Measurements from ENCODE around the gene LAMB2.

LAMB2 gene

GRCh38 chr3:49132437-49133225 lies at the start of gene LAMB2:
TSS of gene LAMB2 (minus strand) at chr3:49133050. CDS start at chr3:49132867, 183 bp downstream.
- peak in 54 of 58 donors; percentile 8 to 73 (median 40) for DNase-seq

GRCh38 chr3:49181351-49181750 lies 48.5 kb upstream of the LAMB2 start:
- no peak for DNase-seq

GRCh38 chr3:49180116-49180515 lies 47.3 kb upstream of the LAMB2 start:
- DNase-seq, result no peak

DNA sequence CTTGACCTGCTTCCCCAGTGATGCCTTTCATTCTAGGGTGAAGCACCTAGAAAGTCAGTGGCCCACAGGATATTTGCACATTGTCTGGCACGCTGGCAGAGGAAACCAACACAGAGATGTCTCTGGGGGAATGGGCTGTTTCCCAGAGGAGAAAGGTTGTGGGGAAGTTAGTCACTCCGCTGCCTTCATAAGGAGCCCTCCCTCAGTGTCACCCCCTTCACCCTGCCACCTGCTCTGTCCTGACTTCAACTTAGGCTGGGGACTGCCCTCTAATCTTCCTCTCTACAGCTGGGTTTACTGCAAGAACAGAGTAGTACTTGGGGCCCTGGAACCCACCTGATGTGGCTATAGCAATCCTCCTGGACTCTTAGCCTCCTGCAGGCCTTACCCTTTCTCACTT lies 44.2 kb upstream of the LAMB2 start:
- DNase-seq, result no peak

GRCh38 chr3:49175530-49175929 lies 42.7 kb upstream of the LAMB2 start:
- no peak for DNase-seq

- DNase-seq, result no peak
These were observed 41.6 kb upstream of the LAMB2 start for GRCh38 chr3:49174397-49174985.

GRCh38 chr3:49173792-49174170 lies 40.9 kb upstream of the LAMB2 start:
- peak in 3 of 58 donors; percentile 4 to 20 (median 6) for DNase-seq

GRCh38 chr3:49173116-49173791 lies 40.4 kb upstream of the LAMB2 start:
- peak in 2 of 58 donors; percentile 25 to 57 for DNase-seq

DNA sequence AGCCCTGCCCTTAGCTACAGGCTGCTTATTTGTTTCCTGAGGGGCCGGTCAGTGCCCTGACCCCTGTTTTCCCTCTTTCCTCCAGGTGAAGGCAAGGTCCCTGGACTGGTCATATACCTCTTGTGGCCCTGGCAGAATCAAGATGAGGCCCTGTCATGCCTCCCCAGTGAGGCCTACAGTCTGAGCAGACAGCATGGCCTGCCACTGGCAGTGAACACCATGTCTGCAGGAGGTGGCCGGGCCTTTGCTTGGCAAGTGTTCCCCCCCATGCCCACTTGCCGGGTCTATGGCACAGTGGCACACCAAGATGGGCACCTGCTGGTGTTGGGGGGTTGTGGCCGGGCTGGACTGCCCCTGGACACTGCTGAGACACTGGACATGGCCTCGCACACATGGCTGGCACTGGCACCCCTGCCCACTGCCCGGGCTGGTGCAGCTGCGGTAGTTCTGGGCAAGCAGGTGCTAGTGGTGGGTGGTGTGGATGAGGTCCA lies 39.7 kb upstream of the LAMB2 start:
- DNase-seq, result peak in 2 of 58 donors; percentile 6 to 11

DNA sequence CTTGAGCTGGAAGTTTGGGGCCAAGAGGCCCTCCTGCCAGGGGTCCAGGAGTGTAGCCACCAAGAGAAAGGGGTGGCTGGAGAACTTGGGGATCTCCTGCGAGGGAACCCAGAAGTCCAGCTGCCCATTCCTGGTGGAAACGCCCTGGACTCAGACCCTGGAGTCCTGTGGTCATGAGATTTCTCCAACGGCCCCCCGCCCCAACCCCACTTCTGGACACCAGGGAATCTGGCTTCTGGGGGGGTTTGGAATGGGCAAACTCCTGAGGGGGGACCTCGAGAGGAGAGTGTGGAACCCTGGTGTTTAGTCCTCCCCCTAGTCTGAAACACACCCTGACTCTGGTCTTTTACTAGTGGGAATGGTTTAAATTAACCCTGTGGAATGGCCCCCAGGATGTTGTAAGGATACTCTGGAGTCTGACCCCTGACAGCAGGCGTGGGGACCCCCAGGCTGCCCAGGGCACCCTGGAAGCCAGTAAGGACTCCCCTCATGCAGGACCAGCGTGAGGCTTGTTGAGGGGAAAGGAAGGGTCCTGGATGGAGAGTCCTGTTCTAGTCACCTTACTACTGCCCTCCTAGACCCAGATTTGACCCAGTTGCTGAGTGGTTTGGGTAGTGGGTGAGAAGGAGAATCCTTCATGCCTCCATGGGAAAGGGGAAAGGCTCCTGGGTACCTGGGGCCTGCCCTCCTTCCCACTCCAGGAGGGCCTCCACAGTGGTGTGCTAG lies 39.1 kb upstream of the LAMB2 start:
- DNase-seq, result no peak

DNA sequence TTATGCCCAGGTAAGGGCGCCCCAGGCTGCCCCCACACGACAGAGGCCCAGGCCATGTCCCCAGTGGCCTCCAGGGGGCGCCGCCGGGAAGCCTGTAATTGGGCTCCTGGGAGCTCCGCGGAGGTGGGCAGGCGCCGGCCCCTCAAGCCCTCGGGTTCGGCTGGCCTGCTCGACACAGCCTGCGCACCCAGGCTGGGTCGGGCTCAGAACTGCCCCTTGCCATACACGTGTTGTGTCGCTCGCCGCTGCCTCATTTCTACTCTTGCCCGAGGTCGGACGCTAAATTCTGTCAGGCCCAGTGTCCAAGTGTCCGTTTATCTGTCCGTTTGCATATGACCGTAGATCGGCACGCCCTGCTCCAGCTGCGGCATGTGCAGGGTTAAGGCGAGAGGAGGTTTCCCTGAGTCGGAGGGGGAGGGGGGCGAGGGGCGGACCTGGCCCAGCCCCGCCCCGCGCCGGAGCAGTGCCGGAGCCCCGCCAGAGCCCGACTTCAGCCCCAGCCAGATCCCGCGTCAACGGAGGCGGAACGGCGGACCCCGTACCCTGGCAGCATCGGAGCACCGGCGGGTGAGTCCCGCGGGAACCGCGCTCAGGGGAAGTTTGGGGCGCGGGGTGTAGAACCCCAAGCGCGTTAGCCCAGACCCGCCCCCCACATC lies 38.4 kb upstream of the LAMB2 start, which contains the start of gene KLHDC8B:
TSS of gene KLHDC8B (plus strand) at position 480 of the 656 bp plus-strand sequence. CDS start 1,172 bp downstream, outside the sequence.
- peak in 55 of 58 donors; percentile 30 to 87 (median 62) for DNase-seq

DNA sequence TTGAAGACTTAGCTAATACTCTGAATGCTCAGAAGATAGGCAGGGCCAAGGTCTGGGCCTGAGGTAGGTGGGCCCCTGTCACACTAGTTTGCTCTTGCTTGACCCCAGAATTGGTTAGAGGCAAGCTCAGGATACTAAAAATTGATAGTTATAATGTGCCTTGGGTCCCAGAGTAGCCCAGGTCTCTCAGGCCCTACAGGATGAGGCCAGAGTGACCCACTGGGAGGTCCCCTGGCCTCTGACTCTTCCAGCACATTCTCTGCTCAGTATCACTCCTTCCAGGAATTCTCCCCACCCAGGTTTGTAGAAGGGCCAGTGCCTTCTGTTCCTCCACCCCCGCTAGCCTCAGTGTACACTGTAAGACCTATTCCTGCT lies 37.9 kb upstream of the LAMB2 start:
- no peak for DNase-seq

- no peak for DNase-seq
These were observed 34.1 kb upstream of the LAMB2 start for GRCh38 chr3:49166752-49167556.

DNA sequence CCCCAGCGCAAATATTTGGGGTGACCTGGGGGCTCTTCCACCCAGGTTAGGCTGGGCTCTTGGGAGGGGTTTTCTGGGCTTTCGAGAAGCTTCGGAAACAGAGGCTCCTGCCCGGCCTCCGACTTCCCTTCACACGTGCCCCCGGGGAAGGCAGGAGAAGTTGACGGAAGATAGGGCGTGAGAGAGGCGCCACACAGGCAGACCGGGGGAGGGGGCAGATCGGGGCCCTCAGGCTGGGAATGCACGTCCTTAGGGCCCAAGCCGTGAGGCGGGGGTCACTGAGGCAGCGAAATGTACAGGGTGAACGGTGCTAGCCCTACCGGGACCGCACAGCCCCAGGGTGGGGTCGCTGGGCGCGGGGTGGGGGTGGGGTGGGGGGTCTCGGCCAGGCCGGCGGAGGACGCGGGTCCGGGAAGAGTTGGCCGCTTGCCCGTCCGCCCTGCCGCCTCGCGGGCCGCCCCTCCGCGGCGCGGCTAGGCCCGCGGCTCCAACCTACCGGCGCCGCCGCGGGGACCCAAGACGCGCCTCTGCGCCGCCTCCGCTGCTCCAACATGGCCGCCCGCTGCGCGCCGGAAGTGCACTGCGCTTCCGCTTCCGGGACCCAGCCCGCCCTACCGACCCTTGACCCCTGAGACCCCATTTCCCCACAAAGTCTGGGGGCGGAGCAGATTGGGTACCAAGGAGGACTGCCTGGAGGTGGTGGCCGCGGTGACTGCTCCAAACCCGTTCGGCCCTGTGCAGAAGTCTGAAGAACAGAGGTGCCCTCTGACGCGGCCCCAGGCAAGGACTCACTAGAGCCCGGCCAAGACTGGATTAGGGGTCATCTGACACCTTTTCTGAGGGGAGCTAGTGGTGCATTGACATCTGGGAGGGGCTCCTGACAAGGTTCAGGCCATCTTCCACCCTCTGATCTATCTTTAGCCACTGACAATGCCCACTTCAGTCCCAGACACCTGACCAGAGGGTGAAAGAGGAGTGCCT lies 33.2 kb upstream of the LAMB2 start, which contains the start of gene CCDC71:
TSS of gene CCDC71 (minus strand) at position 561 of the 981 bp plus-strand sequence. CDS start 2,123 bp downstream, outside the sequence.
- peak in 54 of 58 donors; percentile 13 to 80 (median 50) for DNase-seq

GRCh38 chr3:49164983-49165720 lies 32.3 kb upstream of the LAMB2 start:
- DNase-seq, result no peak

DNA sequence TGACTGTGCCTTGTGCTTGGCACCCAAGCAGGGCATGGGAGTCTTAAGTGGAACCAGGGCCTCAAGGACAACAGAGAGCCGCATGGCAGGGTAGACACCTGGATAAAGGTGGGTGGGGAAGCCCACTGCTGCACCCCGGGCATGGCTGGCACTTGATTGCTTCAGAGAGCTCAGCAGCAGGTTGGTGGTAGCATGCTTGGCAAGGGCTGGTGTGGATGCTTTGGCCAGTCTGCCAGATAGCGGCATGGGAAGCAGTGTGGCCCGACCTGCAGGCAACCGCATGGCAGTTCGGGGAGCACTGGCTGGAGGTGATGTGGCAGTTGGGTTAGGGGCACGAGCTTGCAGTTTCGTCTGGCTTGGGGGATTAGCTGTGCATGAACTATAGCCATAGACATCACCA lies 30.8 kb upstream of the LAMB2 start:
- no peak for DNase-seq

DNA sequence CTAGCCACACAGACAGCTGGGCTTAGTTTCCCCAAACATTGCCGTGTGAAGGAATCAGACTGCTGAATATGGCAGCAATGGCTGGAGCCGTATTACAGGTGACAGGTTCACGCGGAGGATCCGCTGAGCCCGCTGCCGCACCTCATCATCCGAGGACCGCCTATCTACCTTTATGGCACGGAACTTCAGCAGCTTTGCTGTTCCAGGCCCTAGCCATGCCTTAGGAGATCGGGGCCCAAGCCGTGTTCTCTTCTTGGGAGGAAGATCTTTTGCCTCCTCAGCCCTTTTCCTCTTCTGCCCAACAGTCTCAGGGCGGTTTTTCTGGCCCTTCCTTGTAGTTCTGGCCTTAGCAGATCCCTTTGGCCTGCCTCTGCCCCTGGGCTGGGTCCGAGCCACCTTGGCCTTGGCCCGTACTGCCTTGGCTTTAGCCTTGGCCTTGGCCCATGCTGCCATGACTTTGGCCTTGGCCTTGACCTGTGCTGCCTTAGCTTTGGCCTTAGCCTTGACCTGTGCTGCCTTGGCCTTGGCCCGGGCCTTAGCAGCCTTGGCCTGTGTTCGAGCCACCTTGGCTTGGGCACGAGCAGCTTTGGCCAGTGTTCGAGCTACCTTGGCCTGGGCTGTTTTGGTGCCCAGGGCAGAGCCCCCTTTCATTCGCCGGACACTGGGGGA lies 30.0 kb upstream of the LAMB2 start:
- DNase-seq, result no peak
